ENCODE data around the gene ZNF691.

GRCh38 chr1:42821690-42822089 lies 24.7 kb upstream of the ZNF691 start:
- TF ChIP-seq CTCF (IDR thresholded peaks at IDR 0.05) (no peak), POLR2A (IDR thresholded peaks at IDR 0.05) (no peak), POLR2AphosphoS5 (IDR thresholded peaks at IDR 0.05; ENCODE audit: insufficient read depth in 1 of 2, low read depth in 1 of 2) (no peak)
